Hepatocyte (in vitro differentiated cells): ENCODE measurements around the gene PLIN4. TPM values are rescaled to one million over a fixed set of nuclear protein-coding genes. Genes with fewer than 3 reads are reported as not detected.
A peak's percentile ranks its signal among the peaks of the same experiment; 100 is the strongest.

ENCODE experiments used
- DNase-seq: peaks from one replicate; pipeline ENCODE4 v3.0.0-alpha.2; 2016; ENCODE audit warnings: low spot score
- H2AFZ ChIP-seq: fragments of 200-600 bp; sonication (generic); 2 replicates; pipeline ENCODE4 v1.6.0; 2016; ENCODE audit warnings: antibody characterized with exemption, mild to moderate bottlenecking
- H3K27ac ChIP-seq: fragments of 200-600 bp; sonication (generic); 2 replicates; pipeline ENCODE4 v1.5.1; 2016; ENCODE audit warnings: mild to moderate bottlenecking
- H3K27me3 ChIP-seq: fragments of 200-600 bp; sonication (generic); 2 replicates; pipeline ENCODE4 v1.6.1; 2016
- H3K36me3 ChIP-seq: fragments of 200-600 bp; sonication (generic); replicated peaks from 2 replicates; pipeline ENCODE4 v1.5.1; 2016; ENCODE audit warnings: low read depth; ENCODE audit not compliant: insufficient read depth
- H3K4me1 ChIP-seq: fragments of 200-600 bp; sonication (generic); 2 replicates; pipeline ENCODE4 v1.5.1; 2016; ENCODE audit warnings: mild to moderate bottlenecking, moderate library complexity; ENCODE audit not compliant: insufficient read depth
- H3K4me2 ChIP-seq: fragments of 200-600 bp; sonication (generic); 2 replicates; pipeline ENCODE4 v1.6.0; 2016
- H3K4me3 ChIP-seq: fragments of 200-600 bp; sonication (generic); 2 replicates; pipeline ENCODE4 v1.5.1; 2016; ENCODE audit warnings: mild to moderate bottlenecking
- H3K79me2 ChIP-seq: fragments of 200-600 bp; sonication (generic); 2 replicates; pipeline ENCODE4 v1.6.0; 2017; ENCODE audit warnings: mild to moderate bottlenecking
- H3K9me2 ChIP-seq: fragments of 200-600 bp; sonication (generic); replicated peaks from 2 replicates; pipeline ENCODE4 v1.6.0; 2017; ENCODE audit warnings: mild to moderate bottlenecking; ENCODE audit not compliant: insufficient read depth
- H3K9me3 ChIP-seq: fragments of 200-600 bp; sonication (generic); 2 replicates; pipeline ENCODE4 v1.5.1; 2016; ENCODE audit warnings: low read depth, mild to moderate bottlenecking
- H4K20me1 ChIP-seq: fragments of 200-600 bp; sonication (generic); 2 replicates; pipeline ENCODE4 v1.6.0; 2016; ENCODE audit warnings: mild to moderate bottlenecking; ENCODE audit not compliant: insufficient read depth, poor library complexity, severe bottlenecking
- EZH2 ChIP-seq: fragments of 200-600 bp; sonication (generic); IDR thresholded peaks from 2 replicates; pipeline ENCODE4 v1.6.1; 2016; ENCODE audit warnings: antibody characterized with exemption, mild to moderate bottlenecking, borderline replicate concordance
- EZH2phosphoT487 ChIP-seq: fragments of 200-600 bp; sonication (generic); IDR thresholded peaks from one replicate; pipeline ENCODE4 v1.6.1; 2018; ENCODE audit warnings: antibody characterized with exemption, mild to moderate bottlenecking, low read depth, moderate library complexity; ENCODE audit not compliant: unreplicated experiment, severe bottlenecking
- WGBS: methylation state at CpG from one replicate; pipeline ENCODE4 v1.1.6; 2016; ENCODE audit warnings: low lambda C conversion rate; ENCODE audit errors: missing lambda C conversion rate; 5-methylcytosine and 5-hydroxymethylcytosine counted together
- polyA plus RNA-seq: library from polyadenylated mRNA; unstranded; fragments of >200 nt; fragmentation: Nextera tagmentation; extraction: Ambion mirVana; gene quantifications from 2 replicates; pipeline ENCODE4 v1.2.1, GENCODE V29; 2016
- total RNA-seq: library from RNA; depleted of rRNA; stranded (reverse); fragments of >200 nt; gene quantifications from 2 replicates; pipeline ENCODE4 v1.2.3, GENCODE V29; 2014
- TF ChIP-seq, protein P1 (sequence below): fragments of 200-600 bp; sonication (generic); IDR thresholded peaks from 2 replicates; pipeline ENCODE4 v1.5.1; 2016; ENCODE audit warnings: antibody characterized with exemption, mild to moderate bottlenecking; ENCODE audit not compliant: poor library complexity

PLIN4 gene
- total and polyA plus RNA-seq, 2 experiments from 2014 or later: 0.17 to 0.27 TPM

DNA sequence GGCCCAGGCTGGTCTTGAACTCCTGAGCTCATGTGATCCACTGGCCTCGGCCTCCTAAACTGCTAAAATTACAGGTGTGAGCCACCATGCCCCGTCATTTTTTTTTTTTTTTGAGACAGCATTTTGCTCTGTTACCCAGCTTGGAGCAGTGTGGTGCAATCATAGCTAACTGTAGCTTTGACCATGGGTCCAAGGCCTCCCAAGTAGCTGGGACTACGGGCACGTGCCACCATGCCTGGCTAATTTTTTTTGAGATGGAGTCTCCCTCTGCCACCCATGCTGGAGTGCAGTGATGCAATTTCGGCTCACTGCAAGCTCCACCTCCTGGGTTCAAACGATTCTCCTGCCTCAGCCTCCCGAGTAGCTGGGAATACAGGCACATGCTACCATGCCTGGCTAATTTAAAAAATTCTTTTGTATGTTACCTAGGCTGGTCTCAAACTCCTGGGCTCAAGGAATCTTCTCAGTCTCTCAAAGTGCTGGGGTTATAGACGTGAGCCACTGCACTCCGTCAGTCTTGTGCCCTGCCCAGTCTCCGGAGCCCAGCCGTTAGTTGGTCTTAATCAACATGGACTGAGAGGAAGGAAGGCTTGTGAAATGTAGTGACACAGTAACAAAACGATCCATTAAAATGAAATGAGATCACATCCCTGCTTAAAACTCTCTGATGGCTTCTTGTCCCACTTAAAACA, 23.0 kb upstream of the PLIN4 start:
- H3K4me2 ChIP-seq: no peak overlapping the region
- DNase-seq: no peak
- H2AFZ ChIP-seq: no peak overlapping the region
- H3K9me2 ChIP-seq: no peaks in the 10 kb centered on the region
- H3K9me3 ChIP-seq: no peaks in the 10 kb centered on the region
- H3K27me3 ChIP-seq: no peaks in the 10 kb centered on the region
- no peak overlapping the region for H3K27ac ChIP-seq
- H3K36me3 ChIP-seq: no peaks in the 10 kb centered on the region
- H3K79me2 ChIP-seq: no peaks in the 10 kb centered on the region
- WGBS: 85% methylated on average over 12 of the region's 12 CpGs
- no peaks in the 10 kb centered on the region for H3K4me1 ChIP-seq
- TF ChIP-seq EZH2phosphoT487 (no peak), EZH2 (no peak)
- TF ChIP-seq, protein P1, sequence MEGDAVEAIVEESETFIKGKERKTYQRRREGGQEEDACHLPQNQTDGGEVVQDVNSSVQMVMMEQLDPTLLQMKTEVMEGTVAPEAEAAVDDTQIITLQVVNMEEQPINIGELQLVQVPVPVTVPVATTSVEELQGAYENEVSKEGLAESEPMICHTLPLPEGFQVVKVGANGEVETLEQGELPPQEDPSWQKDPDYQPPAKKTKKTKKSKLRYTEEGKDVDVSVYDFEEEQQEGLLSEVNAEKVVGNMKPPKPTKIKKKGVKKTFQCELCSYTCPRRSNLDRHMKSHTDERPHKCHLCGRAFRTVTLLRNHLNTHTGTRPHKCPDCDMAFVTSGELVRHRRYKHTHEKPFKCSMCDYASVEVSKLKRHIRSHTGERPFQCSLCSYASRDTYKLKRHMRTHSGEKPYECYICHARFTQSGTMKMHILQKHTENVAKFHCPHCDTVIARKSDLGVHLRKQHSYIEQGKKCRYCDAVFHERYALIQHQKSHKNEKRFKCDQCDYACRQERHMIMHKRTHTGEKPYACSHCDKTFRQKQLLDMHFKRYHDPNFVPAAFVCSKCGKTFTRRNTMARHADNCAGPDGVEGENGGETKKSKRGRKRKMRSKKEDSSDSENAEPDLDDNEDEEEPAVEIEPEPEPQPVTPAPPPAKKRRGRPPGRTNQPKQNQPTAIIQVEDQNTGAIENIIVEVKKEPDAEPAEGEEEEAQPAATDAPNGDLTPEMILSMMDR: no peak
- H3K4me3 ChIP-seq: no peak overlapping the region
- H4K20me1 ChIP-seq: no peaks in the 10 kb centered on the region

DNA sequence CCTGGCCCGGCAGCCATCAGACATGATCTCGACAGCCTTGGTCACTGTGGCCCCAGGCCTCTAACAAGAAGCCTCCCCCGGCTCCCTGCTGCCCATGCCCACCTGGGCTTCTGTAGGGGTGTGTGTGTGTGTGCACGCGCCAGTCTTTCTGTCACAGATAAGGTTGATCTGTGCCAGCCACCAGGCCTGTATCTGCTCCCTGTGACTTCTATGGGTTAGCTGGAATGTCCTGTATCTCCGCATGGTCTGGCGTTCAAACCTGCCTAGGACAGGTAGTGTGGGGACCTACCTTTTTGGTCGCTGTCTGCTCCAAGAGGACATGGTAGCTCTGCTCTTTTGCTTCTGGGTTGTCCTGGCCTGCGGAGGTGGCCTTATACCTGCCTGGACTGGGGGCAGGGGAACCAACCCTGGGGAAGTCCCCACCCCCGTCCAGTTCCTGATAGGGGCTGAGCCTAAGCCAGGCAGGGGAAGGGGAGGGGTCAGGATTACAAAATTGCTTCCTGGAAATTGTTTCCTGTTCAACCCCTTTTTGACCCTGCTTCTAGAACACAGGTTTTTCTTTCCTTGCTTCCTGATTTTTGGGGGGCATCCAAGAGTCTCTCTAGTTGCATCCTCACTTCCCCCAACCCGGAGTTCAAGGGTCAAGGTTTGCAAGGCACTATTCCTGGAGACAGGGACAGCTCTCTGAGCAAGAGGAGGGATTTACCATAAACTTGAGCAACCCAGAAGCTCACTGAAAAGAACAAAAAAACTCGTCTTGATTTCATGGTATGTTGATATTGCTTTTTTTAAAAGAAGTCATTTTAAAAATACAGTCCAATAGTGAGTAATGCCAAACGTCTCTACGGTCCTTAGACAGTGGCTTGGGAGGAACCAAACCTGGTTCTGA, 21.7 kb upstream of the PLIN4 start, which contains the start of gene LRG1:
TSS of gene LRG1 (minus strand) at position 344 of the 889 bp plus-strand sequence. CDS start at position 321, 23 bp downstream.
- Histone ChIP-seq H3K27me3 (no peaks in the 10 kb centered on the region), H3K79me2 (no peaks in the 10 kb centered on the region), H3K4me3 (no peak within 1 kb of the TSS), H3K36me3 (no peaks in the 10 kb centered on the region), H3K9me3 (no peaks in the 10 kb centered on the region), H2AFZ (peak within 1 kb of the TSS; percentile 46), H3K9me2 (no peaks in the 10 kb centered on the region), H3K4me1 (no peaks in the 10 kb centered on the region), H4K20me1 (no peaks in the 10 kb centered on the region), H3K4me2 (peak within 1 kb of the TSS; percentile 42), H3K27ac (peak within 1 kb of the TSS; percentile 30)
- DNase-seq: peak; percentile 73
- TF ChIP-seq EZH2 (no peak), EZH2phosphoT487 (no peak)
- TF ChIP-seq, protein P1: no peak
- 73% methylated on average over 14 of the region's 14 CpGs for WGBS

DNA sequence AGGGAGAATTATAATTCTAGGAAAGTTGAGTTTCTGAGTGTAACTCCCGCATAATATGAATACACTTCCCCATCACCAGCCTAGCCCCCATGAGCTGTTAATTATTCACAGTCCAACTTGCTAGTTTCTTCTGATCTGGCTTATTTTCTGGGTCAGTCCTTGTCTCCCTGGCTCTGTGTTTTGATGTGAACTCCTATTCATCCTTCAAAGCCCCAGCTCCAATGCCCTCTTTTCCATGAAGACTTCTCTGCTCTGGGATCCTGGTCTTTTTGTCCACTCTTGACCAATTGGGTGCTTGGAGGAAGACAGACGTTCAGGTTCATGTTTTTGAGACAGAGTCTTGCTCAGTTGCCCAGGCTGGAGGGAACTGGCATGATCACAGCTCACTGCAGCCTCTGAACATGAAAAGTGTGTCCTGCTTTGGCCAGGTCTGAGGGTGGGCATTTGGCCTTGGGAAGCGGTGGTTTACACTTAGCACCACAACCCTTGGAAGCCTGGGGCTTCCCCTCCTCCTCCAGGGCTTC, 20.9 kb upstream of the PLIN4 start:
- TF ChIP-seq EZH2phosphoT487: no peak
- no peak for TF ChIP-seq EZH2
- TF ChIP-seq, protein P1: no peak
- Histone ChIP-seq H3K4me1 (no peaks in the 10 kb centered on the region), H3K79me2 (no peaks in the 10 kb centered on the region), H2AFZ (no peak overlapping the region), H3K36me3 (no peaks in the 10 kb centered on the region), H3K27ac (no peak overlapping the region), H3K9me3 (no peaks in the 10 kb centered on the region), H3K9me2 (no peaks in the 10 kb centered on the region), H3K4me3 (no peak overlapping the region), H3K27me3 (no peaks in the 10 kb centered on the region), H3K4me2 (peak overlapping the region; percentile 42), H4K20me1 (no peaks in the 10 kb centered on the region)
- 85% methylated on average over 3 of the region's 3 CpGs for WGBS
- DNase-seq: peak; percentile 3
